Measurements from ENCODE around the gene ACTBL2. TPM values are rescaled to one million over a fixed set of nuclear protein-coding genes. Genes with fewer than 3 reads are reported as not detected.
A peak's percentile ranks its signal among the peaks of the same experiment; 100 is the strongest.

ACTBL2 gene
- total RNA-seq, 1 donor from 2014 or later: not detected

DNA sequence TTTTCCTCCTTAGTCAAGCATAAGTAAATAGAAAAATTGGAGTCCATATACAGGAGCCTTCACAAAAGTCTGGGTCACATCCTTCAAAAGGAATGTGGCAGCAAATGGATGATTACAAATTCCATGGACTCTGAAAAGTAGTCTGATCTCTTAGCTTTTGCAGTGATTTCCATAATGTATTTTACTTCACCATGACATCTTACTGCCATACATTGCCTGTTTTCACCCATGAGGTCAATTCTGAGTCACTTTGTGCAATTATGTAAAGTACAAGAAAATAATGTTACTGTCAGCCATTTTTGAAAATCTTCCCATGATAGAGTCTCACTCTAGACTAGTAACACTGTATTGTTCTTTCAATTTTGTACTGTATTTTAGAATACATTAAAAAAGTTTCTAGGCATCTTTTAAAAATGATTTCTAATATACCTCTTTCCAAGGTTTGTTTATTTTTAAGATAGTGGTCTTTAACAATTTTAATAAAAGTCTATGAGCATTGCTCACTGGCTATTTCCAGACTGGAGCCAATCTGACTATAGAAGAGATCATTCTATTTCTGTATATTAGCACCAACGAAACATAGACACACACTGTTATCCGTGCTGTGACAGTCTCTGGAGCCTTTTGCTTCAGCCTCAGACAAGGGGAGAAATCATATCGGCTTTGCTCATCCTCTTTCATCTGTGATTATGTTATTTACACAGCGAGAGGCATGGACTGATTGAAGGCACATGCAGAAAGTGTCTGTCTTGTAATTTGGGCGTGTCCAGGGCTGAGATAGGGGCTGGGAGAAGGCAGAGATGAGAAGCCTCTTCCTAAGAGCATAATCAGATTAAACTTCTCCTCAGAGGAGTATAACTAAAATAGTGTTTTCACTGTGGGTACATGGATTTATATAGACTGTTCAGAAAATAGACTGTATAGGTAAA is 22.9 kb upstream of the ACTBL2 start:
- no peak overlapping the region for H3K27ac ChIP-seq
- TF ChIP-seq, protein P1, sequence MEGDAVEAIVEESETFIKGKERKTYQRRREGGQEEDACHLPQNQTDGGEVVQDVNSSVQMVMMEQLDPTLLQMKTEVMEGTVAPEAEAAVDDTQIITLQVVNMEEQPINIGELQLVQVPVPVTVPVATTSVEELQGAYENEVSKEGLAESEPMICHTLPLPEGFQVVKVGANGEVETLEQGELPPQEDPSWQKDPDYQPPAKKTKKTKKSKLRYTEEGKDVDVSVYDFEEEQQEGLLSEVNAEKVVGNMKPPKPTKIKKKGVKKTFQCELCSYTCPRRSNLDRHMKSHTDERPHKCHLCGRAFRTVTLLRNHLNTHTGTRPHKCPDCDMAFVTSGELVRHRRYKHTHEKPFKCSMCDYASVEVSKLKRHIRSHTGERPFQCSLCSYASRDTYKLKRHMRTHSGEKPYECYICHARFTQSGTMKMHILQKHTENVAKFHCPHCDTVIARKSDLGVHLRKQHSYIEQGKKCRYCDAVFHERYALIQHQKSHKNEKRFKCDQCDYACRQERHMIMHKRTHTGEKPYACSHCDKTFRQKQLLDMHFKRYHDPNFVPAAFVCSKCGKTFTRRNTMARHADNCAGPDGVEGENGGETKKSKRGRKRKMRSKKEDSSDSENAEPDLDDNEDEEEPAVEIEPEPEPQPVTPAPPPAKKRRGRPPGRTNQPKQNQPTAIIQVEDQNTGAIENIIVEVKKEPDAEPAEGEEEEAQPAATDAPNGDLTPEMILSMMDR (IDR thresholded peaks at IDR 0.05): no peak
- intact Hi-C loops (cut with DNase I): no loop called here
- no peaks in the 10 kb centered on the region for H3K36me3 ChIP-seq
- no peak overlapping the region for H3K4me3 ChIP-seq
- no peak for DNase-seq (ENCODE audit: low spot score in 2 of 2)
- H3K4me1 ChIP-seq: peaks cover 9 to 27% of the 10 kb centered on the region in 2 donors
- H3K27me3 ChIP-seq: no peaks in the 10 kb centered on the region
- H3K9me3 ChIP-seq: no peaks in the 10 kb centered on the region

- intact Hi-C loops (cut with DNase I): loop anchor here (5.0 kb wide), 1 partner anchor 207 kb away; no protein-coding TSS in a partner anchor
- no peak for DNase-seq (ENCODE audit: low spot score in 2 of 2)
- TF ChIP-seq, protein P1 (IDR thresholded peaks at IDR 0.05): no peak
- H3K4me3 ChIP-seq: no peak overlapping the region
- H3K4me1 ChIP-seq: peaks cover 9 to 27% of the 10 kb centered on the region in 2 donors
- H3K27ac ChIP-seq: no peak overlapping the region
- H3K27me3 ChIP-seq: no peaks in the 10 kb centered on the region
- H3K36me3 ChIP-seq: no peaks in the 10 kb centered on the region
- no peaks in the 10 kb centered on the region for H3K9me3 ChIP-seq
These were observed 21.7 kb upstream of the ACTBL2 start for GRCh38 chr5:57504357-57504756.

DNA sequence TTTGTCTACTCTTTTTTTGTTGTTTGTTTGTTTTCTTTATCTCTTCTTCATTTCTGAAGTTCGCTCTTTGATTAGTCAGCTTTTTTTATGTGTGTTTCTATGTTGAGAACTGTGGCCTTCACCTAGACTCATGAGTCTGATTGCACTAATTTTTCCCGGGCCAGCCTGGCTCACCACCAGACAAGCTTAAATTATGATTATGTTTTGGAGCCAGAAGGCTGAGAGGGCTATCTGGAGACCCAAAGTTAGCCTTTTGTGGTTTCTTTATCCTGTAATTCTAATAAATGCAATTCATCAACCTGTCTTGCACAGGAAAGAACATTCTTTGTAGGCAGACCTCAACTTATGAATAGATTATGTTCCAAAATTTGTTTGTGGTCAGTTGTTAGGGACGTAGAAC is 20.8 kb upstream of the ACTBL2 start:
- Histone ChIP-seq H3K27ac (peak overlapping the region; percentile 7 to 32), H3K36me3 (no peaks in the 10 kb centered on the region), H3K4me3 (no peak overlapping the region), H3K9me3 (no peaks in the 10 kb centered on the region), H3K4me1 (peaks cover 9 to 27% of the 10 kb centered on the region in 2 donors), H3K27me3 (no peaks in the 10 kb centered on the region)
- TF ChIP-seq, protein P1 (IDR thresholded peaks at IDR 0.05): no peak
- no peak for DNase-seq (ENCODE audit: low spot score in 2 of 2)
- intact Hi-C loops (cut with DNase I): loop anchor here (5.0 kb wide), 1 partner anchor 206 kb away; no protein-coding TSS in a partner anchor

- Histone ChIP-seq H3K9me3 (no peaks in the 10 kb centered on the region), H3K27ac (no peak overlapping the region), H3K4me1 (peaks cover 9 to 27% of the 10 kb centered on the region in 2 donors), H3K4me3 (no peak overlapping the region), H3K27me3 (no peaks in the 10 kb centered on the region), H3K36me3 (no peaks in the 10 kb centered on the region)
- TF ChIP-seq, protein P1 (IDR thresholded peaks at IDR 0.05): no peak
- DNase-seq (ENCODE audit: low spot score in 2 of 2): no peak
- intact Hi-C loops (cut with DNase I): loop anchor here (5.0 kb wide), 1 partner anchor 204 kb away; no protein-coding TSS in a partner anchor
These were observed 19.0 kb upstream of the ACTBL2 start for GRCh38 chr5:57501414-57502201.

- DNase-seq (ENCODE audit: low spot score in 2 of 2): no peak
- Histone ChIP-seq H3K4me1 (peaks cover 9 to 32% of the 10 kb centered on the region in 2 donors), H3K36me3 (no peaks in the 10 kb centered on the region), H3K9me3 (no peaks in the 10 kb centered on the region), H3K27ac (peak overlapping the region in 1 of 2 donors; percentile 11), H3K4me3 (peak overlapping the region in 1 of 2 donors; percentile 26), H3K27me3 (no peaks in the 10 kb centered on the region)
- intact Hi-C loops (cut with DNase I): loop anchor here (5.0 kb wide), 4 partner anchors 112 to 963 kb away; partner anchors contain the start of gene PLK2
- TF ChIP-seq, protein P1 (IDR thresholded peaks at IDR 0.05): peak in 2 of 3 experiments; percentile 38 to 63
These were observed 16.8 kb upstream of the ACTBL2 start for GRCh38 chr5:57499262-57500050.

All from ascending aorta (tissue), 2 donors.